Ammon's horn (tissue), 1 donor: ENCODE measurements around the gene COX8A.

Experiments used
- DNase-seq: peaks from one replicate; pipeline ENCODE4 v3.0.0-alpha.2; 2016; ENCODE audit warnings: low spot score

The COX8A gene

DNA sequence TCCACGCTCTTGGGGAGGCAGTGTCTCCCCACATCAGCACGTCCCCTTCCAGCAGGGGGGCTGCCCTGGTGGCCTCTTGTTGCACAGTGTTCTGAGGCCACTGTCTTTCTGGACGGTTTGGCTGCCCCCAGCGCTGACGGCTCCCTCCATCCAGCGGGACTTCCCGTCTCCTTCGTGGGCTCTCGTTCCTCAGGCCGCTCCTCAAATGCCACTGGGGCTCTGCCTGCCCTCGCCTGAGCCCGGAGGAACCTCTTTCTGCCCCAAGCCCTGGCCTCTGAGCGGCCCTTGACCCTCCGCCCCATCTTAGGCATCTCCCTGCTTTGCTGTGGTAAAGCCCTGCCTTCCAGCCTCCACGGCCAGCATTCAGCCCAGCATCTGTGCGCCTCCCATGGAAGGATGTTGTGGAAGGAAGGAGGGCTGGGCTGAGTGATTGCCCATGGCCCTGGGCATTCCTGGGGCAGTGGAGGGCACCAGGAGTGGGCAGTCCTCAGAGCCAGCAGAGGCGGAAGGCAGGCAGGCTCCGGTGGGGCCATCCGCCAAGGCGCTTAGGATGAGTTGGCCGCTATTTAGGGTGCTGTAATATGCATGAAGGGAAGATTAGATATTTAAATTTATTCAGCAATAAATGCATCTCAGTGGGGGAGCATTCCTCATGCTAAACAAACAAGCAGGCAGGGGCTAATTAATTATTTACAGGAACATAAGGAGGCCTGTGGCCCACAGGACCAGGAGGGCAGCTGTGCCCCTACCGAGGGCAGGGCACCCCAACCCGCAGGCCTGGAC is 29.6 kb downstream of the COX8A start:
- DNase-seq, result no peak

- DNase-seq, result no peak
Observed at GRCh38 chr11:64004590-64004984, 30.2 kb downstream of the COX8A start.

DNA sequence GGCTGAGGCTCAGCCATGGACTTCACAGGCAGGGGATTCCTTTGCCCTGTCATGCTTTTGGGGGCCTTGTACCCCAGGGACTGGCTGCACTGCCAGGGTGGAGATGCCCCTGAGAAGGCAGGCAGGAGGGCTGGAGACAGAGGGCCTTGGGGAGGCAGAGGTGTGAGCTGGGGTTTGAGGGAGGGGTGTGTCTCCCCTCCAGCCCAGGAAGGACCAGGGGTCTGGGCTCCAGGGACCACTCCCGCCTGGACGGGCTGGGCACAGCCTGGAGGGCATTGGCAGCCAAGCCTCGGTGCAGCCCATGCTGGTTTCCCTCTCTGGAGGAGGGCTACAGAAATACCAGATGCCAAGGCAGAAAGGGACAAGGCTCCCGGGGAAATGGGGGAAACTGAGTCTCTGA is 31.3 kb downstream of the COX8A start:
- no peak for DNase-seq

DNA sequence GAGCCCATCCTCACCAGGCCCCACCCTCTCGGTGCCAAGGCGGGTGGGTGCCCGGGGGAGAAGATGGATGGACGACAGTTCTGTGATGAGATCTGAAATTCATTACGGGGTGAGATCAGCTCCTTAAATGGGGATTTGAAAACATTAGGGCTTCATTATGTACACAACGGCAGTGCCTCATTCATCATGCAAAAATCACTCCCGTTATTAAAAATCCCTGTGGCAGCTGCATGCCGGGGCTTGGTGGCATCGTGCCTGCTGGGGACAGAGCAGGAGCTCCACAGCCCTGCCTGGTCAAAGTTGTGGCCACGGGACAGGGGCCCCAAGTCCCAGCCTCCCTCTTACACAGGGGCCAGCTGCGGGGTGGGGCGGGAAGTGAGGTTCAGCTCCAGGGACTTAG is 32.0 kb downstream of the COX8A start:
- no peak for DNase-seq

GRCh38 chr11:64007160-64007628 is 32.8 kb downstream of the COX8A start:
- DNase-seq, result no peak

DNA sequence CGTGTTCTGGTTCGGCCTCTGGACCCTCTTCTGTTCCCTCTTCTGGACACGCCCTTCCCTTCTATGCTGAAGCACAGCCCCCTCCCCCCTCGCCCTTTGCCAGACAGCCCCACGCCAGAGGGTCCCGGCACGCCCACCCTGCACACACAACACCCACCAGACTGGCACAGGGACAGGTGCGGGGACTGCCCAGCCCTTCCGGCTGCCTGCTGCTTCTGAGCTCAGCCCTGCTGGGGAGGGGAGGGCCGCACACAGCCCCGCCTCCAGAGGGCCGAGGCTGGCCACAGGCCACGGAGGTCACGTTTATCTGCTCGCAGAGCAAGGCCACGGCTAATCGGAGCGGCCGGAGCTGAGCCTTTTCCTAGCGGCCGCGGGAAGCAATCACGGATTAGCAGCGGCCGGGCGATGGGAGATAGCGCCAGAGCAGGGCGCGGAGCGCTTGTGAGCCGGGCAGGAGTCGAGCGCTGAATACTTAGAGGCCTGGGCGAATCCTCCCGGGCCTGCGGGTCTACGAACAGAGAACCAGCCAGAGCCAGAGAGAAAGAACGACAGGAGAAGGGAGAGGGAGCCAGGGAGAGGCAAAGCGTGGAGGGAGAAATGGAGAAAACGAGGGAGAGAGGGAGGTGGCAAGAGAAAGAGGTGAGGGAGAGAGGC is 33.3 kb downstream of the COX8A start:
- peak; percentile 49 for DNase-seq

DNA sequence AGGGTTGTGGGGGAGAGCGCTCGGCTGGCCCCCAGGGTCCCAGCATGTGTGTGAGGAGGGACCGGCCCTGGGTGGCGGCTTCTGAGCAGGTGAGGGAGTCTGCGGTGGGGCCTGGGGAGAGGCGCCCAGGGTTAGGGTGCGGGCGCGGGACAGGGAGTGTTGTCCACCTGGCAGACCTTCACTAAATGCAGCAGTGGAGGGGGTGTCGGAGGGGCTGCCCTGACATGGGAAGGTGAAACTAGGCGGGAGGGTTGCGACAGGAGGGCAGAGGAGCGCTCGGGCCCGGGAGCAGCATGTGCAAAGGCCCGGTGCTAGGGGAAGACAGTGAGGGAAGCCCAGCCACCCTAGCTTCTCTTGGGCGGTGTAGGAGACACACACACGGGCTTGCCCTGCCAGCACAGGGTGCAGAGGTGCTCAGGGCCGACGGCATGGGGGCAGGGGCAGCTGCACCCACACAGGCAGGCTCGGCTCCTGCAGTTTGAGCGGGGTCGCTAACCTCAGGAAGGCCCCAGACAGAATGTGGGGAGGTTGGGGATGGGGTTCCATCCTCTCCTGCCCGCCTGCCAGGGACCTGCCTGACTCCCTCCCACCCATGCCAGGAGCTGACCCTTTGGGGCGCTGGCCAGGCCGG is 34.0 kb downstream of the COX8A start:
- DNase-seq, result no peak

- DNase-seq, result no peak
Observed at GRCh38 chr11:64008914-64009633, 34.7 kb downstream of the COX8A start.

- no peak for DNase-seq
Observed at GRCh38 chr11:64009710-64010109, 35.3 kb downstream of the COX8A start.

DNA sequence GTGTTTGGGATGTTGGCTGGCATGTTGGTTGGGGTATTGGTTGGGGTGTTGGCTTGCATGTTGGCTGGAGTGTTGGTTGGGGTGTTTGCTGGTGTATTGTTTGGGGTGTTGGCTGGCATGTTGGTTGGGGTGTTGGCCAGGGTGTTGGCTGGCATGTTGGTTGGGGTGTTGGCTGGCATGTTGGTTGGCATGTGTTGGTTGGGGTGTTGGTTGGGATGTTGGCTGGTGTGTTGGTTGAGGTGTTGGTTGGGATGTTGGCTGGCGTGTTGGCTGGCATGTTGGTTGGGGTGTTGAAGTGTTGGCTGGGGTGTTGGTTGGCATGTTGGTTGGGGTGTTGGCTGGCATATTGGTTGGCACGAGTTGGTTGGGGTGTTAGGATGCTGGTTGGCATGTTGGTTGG is 36.4 kb downstream of the COX8A start:
- DNase-seq, result no peak

GRCh38 chr11:64011371-64011770 is 37.0 kb downstream of the COX8A start:
- DNase-seq, result no peak

DNA sequence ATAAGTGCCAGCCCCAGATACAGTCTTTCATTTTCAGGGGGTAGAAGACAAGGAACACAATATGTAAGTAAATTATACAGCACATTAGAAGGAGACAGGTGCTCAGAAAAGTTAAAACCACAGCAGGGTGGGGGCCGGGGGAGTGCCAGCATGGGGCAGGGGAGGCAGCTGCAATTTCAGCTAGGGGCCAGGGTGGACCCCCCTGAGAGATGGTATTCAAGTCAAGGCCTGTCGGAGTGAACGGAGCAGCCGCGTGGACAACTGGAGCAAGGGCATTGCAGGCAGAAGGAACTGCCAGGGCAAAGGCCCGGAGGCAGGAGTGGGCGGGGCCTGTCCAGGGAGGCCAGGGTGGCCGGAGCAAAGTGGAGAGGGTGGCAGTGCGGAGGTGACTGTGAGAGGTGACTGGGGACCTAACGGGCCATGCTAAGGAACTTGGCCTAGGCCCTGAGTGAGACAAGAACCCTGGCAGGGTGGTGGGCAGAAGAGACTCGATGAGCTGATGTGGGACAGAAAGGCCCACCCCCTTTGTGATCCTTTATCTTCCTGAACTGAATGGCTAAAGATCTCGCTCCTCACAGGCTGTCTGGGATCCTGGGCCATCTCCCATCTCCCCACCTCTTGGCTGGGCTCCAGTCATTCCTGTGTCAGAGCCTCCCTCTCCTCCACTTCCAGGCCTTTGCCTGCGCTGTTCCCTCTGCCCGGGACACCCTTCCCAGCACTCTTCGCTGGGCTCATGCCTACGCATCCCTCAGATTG is 38.9 kb downstream of the COX8A start:
- DNase-seq, result no peak

- no peak for DNase-seq
Observed at GRCh38 chr11:64014356-64014755, 39.9 kb downstream of the COX8A start.

DNA sequence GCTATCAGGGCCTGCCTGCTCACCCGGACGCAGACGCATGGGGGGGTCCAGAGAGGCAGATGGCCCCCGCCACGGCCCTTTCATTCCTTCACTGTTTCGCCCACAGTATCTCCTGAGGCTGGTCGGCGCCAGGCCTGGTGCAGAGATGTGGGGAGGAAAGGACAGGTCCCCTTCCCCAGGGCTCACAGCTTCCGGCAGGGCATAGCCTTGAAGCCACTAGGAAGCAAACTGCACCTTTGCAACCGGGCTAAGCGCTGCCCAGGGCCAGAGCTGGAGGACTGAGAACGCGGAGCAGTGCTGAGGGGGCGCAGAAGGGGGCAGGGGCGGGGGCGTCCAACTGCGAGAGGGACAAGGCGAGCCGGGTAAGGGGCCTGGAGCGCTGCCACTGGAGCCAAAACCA is 41.1 kb downstream of the COX8A start:
- no peak for DNase-seq

DNA sequence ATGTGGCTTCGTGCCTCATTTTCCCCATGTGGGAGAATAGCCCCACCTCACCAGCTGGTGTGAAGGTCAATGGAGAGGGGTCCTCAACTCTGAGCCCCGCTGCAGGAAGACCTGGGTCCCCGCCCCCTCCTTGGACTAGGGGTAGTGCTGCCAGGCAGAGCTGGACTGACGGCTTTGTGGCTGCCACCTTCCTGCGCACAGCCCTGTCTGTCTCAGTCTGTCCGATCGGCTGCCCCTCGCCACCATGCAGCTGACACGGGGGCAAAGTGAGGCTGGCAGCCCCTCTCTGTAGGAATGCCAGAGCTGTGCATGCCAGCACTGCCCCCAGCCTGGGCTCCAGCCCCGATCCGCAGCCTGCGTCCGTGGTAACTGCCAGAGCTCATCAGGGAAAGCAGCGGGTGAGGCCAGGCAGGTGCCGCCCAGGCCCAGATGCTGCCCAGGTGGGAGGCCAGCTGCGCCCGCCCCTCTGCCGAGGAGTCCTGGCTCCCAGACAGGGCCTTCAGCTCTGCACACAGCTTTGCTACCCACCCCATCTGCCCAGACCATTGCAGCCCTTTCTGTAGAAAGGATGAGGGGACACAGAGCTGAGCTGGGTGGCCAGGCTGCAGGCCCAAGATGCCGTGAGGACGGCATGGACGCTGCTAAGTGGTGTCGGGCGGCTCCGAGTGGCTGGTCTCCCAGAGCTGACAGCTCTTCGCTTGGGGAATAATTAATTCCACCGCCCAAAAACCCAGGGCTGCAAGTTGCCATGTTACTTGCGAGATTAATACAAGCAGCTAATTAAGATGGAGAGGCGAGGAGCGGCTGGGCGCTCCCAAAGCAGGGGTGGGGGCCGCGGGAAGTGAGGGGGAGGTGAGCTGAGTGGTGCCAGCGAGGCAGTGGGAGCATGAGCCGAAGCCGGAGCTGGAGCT is 41.8 kb downstream of the COX8A start:
- peak; percentile 33 for DNase-seq

DNA sequence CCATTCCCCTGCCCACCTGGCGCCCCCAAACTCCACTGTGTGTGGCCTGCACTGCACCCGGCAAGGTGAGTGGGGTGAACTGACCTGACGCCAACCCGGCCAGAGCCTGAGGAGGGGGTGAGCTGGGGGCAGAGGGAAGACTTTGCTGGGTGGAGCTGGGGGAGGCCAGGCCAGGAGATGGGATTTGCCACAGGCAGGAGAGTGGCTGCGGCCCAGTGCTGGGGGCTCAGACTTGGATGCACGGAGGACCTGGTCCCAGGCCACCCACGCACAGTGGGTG is 43.5 kb downstream of the COX8A start:
- DNase-seq, result no peak

GRCh38 chr11:64018310-64018709 is 43.9 kb downstream of the COX8A start:
- DNase-seq, result no peak

GRCh38 chr11:64019106-64020037 is 45.0 kb downstream of the COX8A start:
- DNase-seq, result no peak

GRCh38 chr11:64020976-64021756 is 46.7 kb downstream of the COX8A start:
- DNase-seq, result no peak
